Stimulated activated naive CD8-positive, alpha-beta T cell treated with anti-CD3 and anti-CD28 coated beads, Interleukin-15, Interleukin-2, amounts not matched to agents 100 ng/mL and 50 ng/mL, for 24 hours (primary cell): ENCODE results near the gene VAMP1.
"Not testable (repeated sequence)": the region's sequence is repeated elsewhere in the genome, so short reads cannot be mapped to it uniquely, and the experiment has no call there.

ENCODE experiments used
- H3K27ac Mint-ChIP-seq: one replicate; pipeline ENCODE4 v1.8.0; 2021; ENCODE audit warnings: mild to moderate bottlenecking, mixed read lengths
- H3K27me3 Mint-ChIP-seq: one replicate; pipeline ENCODE4 v1.8.0; 2021; ENCODE audit warnings: mixed read lengths
- H3K36me3 Mint-ChIP-seq: one replicate; pipeline ENCODE4 v1.8.0; 2021; ENCODE audit warnings: low read depth, mixed read lengths
- H3K4me1 Mint-ChIP-seq: one replicate; pipeline ENCODE4 v1.8.0; 2021; ENCODE audit warnings: low read depth, mixed read lengths
- H3K4me3 Mint-ChIP-seq: one replicate; pipeline ENCODE4 v1.8.0; 2021; ENCODE audit warnings: mild to moderate bottlenecking, mixed read lengths
- H3K9me3 Mint-ChIP-seq: one replicate; pipeline ENCODE4 v1.8.0; 2021; ENCODE audit warnings: mixed read lengths

VAMP1 gene

GRCh38 chr12:6470375-6471163 is at the start of gene VAMP1:
VAMP1 (minus strand) TSS chr12:6470677; CDS start chr12:6470531, 146 bp downstream.
- peak within 1 kb of the TSS; percentile 95 for H3K4me3 Mint-ChIP-seq
- H3K27me3 Mint-ChIP-seq: no peaks in the 10 kb centered on the region
- no peaks in the 10 kb centered on the region for H3K9me3 Mint-ChIP-seq
- H3K4me1 Mint-ChIP-seq: peaks cover 60% of the 10 kb centered on the region
- H3K27ac Mint-ChIP-seq: peak within 1 kb of the TSS; percentile 85
- peaks cover 44% of the 10 kb centered on the region for H3K36me3 Mint-ChIP-seq

- Mint-ChIP-seq H3K9me3 (no peaks in the 10 kb centered on the region), H3K4me3 (no peak overlapping the region), H3K4me1 (peaks cover 8% of the 10 kb centered on the region), H3K27me3 (no peaks in the 10 kb centered on the region), H3K27ac (no peak overlapping the region), H3K36me3 (peaks cover 83% of the 10 kb centered on the region)
These were observed 49.7 kb upstream of the VAMP1 start for GRCh38 chr12:6520186-6520585.

GRCh38 chr12:6508087-6508486 is 37.6 kb upstream of the VAMP1 start:
- Mint-ChIP-seq H3K9me3 (no peaks in the 10 kb centered on the region), H3K4me1 (no peaks in the 10 kb centered on the region), H3K4me3 (no peak overlapping the region), H3K27me3 (no peaks in the 10 kb centered on the region), H3K27ac (peak overlapping the region; percentile 10), H3K36me3 (peaks cover 58% of the 10 kb centered on the region)

- Mint-ChIP-seq H3K27ac (no peak overlapping the region), H3K4me3 (no peak overlapping the region)
These were observed 36.9 kb upstream of the VAMP1 start for GRCh38 chr12:6507102-6507998.

GRCh38 chr12:6500466-6500865 is 30.0 kb upstream of the VAMP1 start:
- no peak overlapping the region for H3K4me3 Mint-ChIP-seq
- H3K27ac Mint-ChIP-seq: no peak overlapping the region
- H3K36me3 Mint-ChIP-seq: peaks cover 37% of the 10 kb centered on the region
- no peaks in the 10 kb centered on the region for H3K27me3 Mint-ChIP-seq
- no peaks in the 10 kb centered on the region for H3K9me3 Mint-ChIP-seq
- peaks cover 23% of the 10 kb centered on the region for H3K4me1 Mint-ChIP-seq

More at GRCh38 chr12:6507102-6507998, 36.9 kb upstream of the VAMP1 start:
- Mint-ChIP-seq H3K9me3 (no peaks in the 10 kb centered on the region), H3K27me3 (no peaks in the 10 kb centered on the region), H3K36me3 (peaks cover 53% of the 10 kb centered on the region), H3K4me1 (no peaks in the 10 kb centered on the region)

- not testable (repeated sequence) for H3K4me3 Mint-ChIP-seq, H3K9me3 Mint-ChIP-seq, H3K27me3 Mint-ChIP-seq
- H3K27ac Mint-ChIP-seq: peak overlapping the region; percentile 64
- peaks cover 37% of the 10 kb centered on the region for H3K4me1 Mint-ChIP-seq
- peaks cover 35% of the 10 kb centered on the region for H3K36me3 Mint-ChIP-seq
These were observed 26.8 kb upstream of the VAMP1 start for GRCh38 chr12:6497291-6497690.

GRCh38 chr12:6494968-6495367 is 24.5 kb upstream of the VAMP1 start:
- Mint-ChIP-seq H3K27me3 (no peaks in the 10 kb centered on the region), H3K36me3 (peaks cover 48% of the 10 kb centered on the region), H3K9me3 (no peaks in the 10 kb centered on the region), H3K4me1 (peaks cover 45% of the 10 kb centered on the region), H3K27ac (peak overlapping the region; percentile 97), H3K4me3 (peak overlapping the region; percentile 93)

GRCh38 chr12:6494258-6494743 is 23.8 kb upstream of the VAMP1 start:
- Mint-ChIP-seq H3K27ac (peak overlapping the region; percentile 97), H3K4me3 (peak overlapping the region; percentile 93), H3K27me3 (no peaks in the 10 kb centered on the region), H3K9me3 (no peaks in the 10 kb centered on the region), H3K36me3 (peaks cover 43% of the 10 kb centered on the region), H3K4me1 (peaks cover 45% of the 10 kb centered on the region)

- no peaks in the 10 kb centered on the region for H3K27me3 Mint-ChIP-seq
- H3K4me3 Mint-ChIP-seq: peak within 1 kb of the TSS; percentile 93
- H3K9me3 Mint-ChIP-seq: no peaks in the 10 kb centered on the region
- H3K36me3 Mint-ChIP-seq: peaks cover 37% of the 10 kb centered on the region
- peak within 1 kb of the TSS; percentile 97 for H3K27ac Mint-ChIP-seq
- H3K4me1 Mint-ChIP-seq: peaks cover 45% of the 10 kb centered on the region
These were observed 23.2 kb upstream of the VAMP1 start, which contains the start of gene NCAPD2 for GRCh38 chr12:6493497-6494257. NCAPD2 (plus strand) TSS chr12:6494102; CDS start chr12:6495099, 997 bp downstream.

GRCh38 chr12:6492838-6493496 is 22.5 kb upstream of the VAMP1 start, which contains the start of gene MRPL51:
MRPL51 (minus strand) TSS chr12:6493262; CDS start chr12:6493136, 126 bp downstream.
- H3K4me3 Mint-ChIP-seq: peak within 1 kb of the TSS; percentile 93
- peaks cover 32% of the 10 kb centered on the region for H3K36me3 Mint-ChIP-seq
- H3K27me3 Mint-ChIP-seq: no peaks in the 10 kb centered on the region
- H3K27ac Mint-ChIP-seq: peak within 1 kb of the TSS; percentile 97
- H3K4me1 Mint-ChIP-seq: peaks cover 41% of the 10 kb centered on the region
- no peaks in the 10 kb centered on the region for H3K9me3 Mint-ChIP-seq

GRCh38 chr12:6490673-6491072 is 20.2 kb upstream of the VAMP1 start:
- H3K36me3 Mint-ChIP-seq: peaks cover 23% of the 10 kb centered on the region
- H3K27ac Mint-ChIP-seq, H3K9me3 Mint-ChIP-seq, H3K4me3 Mint-ChIP-seq, H3K27me3 Mint-ChIP-seq: not testable (repeated sequence)
- H3K4me1 Mint-ChIP-seq: peaks cover 24% of the 10 kb centered on the region

GRCh38 chr12:6489449-6489848 is 19.0 kb upstream of the VAMP1 start:
- peaks cover 15% of the 10 kb centered on the region for H3K36me3 Mint-ChIP-seq
- H3K27ac Mint-ChIP-seq: no peak overlapping the region
- no peak overlapping the region for H3K4me3 Mint-ChIP-seq
- H3K27me3 Mint-ChIP-seq: no peaks in the 10 kb centered on the region
- H3K4me1 Mint-ChIP-seq: peaks cover 16% of the 10 kb centered on the region
- H3K9me3 Mint-ChIP-seq: no peaks in the 10 kb centered on the region

GRCh38 chr12:6488240-6488639 is 17.8 kb upstream of the VAMP1 start:
- Mint-ChIP-seq H3K4me3 (no peak overlapping the region), H3K27ac (no peak overlapping the region), H3K27me3 (no peaks in the 10 kb centered on the region), H3K4me1 (peaks cover 12% of the 10 kb centered on the region), H3K9me3 (no peaks in the 10 kb centered on the region), H3K36me3 (peaks cover 15% of the 10 kb centered on the region)

GRCh38 chr12:6478416-6478815 is 7.9 kb upstream of the VAMP1 start:
- H3K9me3 Mint-ChIP-seq: no peaks in the 10 kb centered on the region
- no peaks in the 10 kb centered on the region for H3K4me1 Mint-ChIP-seq
- H3K4me3 Mint-ChIP-seq: no peak overlapping the region
- H3K36me3 Mint-ChIP-seq: no peaks in the 10 kb centered on the region
- H3K27ac Mint-ChIP-seq: no peak overlapping the region
- H3K27me3 Mint-ChIP-seq: no peaks in the 10 kb centered on the region
